Adrenal gland (tissue), 5 donors: ENCODE results near the gene CSPG4.

Source experiments
- CTCF ChIP-seq, 6 experiments: fragments of 450-650 bp in 4 of 6; fragments of 200-600 bp in 2 of 6; sonication (generic) in 1 of 6; IDR thresholded peaks; 1 replicate in 5 of 6; 2 replicates in 1 of 6; pipeline versions ENCODE4 v1.5.1 to v1.8.0; 2016 to 2021; ENCODE audit warnings: antibody characterized with exemption in 6 of 6, mild to moderate bottlenecking in 2 of 6, moderate library complexity in 1 of 6
- POLR2A ChIP-seq, 2 donors: fragments of 450-650 bp; IDR thresholded peaks; one replicate each; pipeline ENCODE4 v1.6.1; 2017; ENCODE audit warnings: antibody characterized with exemption in 2 of 2, mild to moderate bottlenecking in 2 of 2, moderate library complexity in 1 of 2
- donor health status: DM: no; HTN: no; CAD: no.

DNA sequence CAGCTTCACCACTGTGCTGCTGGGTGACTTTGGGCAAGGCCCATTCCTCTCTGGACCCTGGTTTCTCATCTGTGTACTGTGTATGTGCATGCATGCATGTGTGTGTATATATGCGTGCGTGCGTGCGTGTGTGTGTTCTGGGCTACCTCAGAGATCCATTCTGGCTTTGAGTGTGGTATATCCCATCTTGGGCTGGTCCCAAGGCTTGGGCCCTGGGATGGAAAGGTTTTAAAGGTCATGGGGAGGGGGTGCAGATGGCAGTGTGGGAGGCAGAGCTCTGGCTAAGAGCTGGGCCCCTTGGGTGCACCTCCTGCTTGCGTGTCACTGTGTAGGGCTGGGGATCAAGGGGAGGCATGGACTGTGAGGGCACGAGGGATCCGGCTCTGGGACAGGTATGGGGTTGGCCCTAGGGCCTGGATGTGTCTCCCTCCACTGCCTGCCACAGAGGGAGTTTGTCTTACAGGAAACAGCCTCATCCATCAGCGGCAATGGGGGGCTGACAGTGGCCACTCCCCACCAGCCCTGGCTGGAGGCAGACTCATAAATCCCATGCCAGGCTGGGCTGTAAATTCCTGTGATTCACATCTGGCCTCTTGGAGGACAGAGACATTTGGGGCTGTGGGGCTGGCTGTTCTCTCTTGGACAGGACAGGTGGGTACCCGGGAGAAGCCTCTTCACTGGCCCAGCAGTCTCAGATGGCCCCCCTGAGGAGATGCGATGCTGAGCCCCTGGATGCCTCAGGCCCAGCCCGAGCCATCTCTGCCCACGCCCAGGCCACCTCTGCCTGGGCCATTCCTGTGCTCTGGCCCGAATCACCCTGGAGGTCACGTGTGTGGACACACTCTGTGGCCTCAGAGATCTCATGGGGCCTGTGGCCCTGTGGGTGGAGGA is 21.4 kb upstream of the CSPG4 start:
- TF ChIP-seq CTCF (IDR thresholded peaks at IDR 0.05), result no peak
- TF ChIP-seq POLR2A (IDR thresholded peaks at IDR 0.05), result no peak
